SK-N-SH (cell line): Measurements from ENCODE around the gene ZNF516. TPM values are rescaled to one million over a fixed set of nuclear protein-coding genes. Genes with fewer than 3 reads are reported as not detected.

ENCODE experiments used
- CTCF ChIA-PET: fragments of 300-600, 350-600 bp; formaldehyde crosslinking; extraction: SDS; loops from one replicate; lab custom pipeline; 2021; lab: Yijun Ruan, JAX
- POLR2A ChIA-PET: fragments of 350-600 bp; sonication (Branson Sonifier 250); formaldehyde crosslinking; extraction: SDS; loops from one replicate; lab custom pipeline; 2020; ENCODE audit warnings: antibody characterized with exemption, inconsistent platforms; lab: Yijun Ruan, JAX
- DNase-seq: peaks from one replicate; pipeline ENCODE4 v3.0.0; 2012
- H2AFZ ChIP-seq: fragments of 200-600 bp; sonication (generic); 2 replicates; pipeline ENCODE4 v1.8.1; 2016; ENCODE audit warnings: antibody characterized with exemption, mild to moderate bottlenecking, low read depth
- H3F3A ChIP-seq: fragments of 200-600 bp; sonication (generic); replicated peaks from 2 replicates; pipeline ENCODE3; 2016; ENCODE audit warnings: antibody characterized with exemption, mild to moderate bottlenecking; ENCODE audit not compliant: insufficient read depth
- H3K27ac ChIP-seq, 2 experiments: fragments of 200-500 bp in 1 of 2; fragments of 200-600 bp in 1 of 2; sonication (Bioruptor generic) in 1 of 2; sonication (generic), shearing (Covaris generic) in 1 of 2; 2 replicates each; pipeline versions ENCODE4 v1.5.1 to v1.6.1; 2014 to 2016; ENCODE audit warnings: low read depth in 2 of 2, inconsistent platforms in 1 of 2, low read length in 1 of 2, mild to moderate bottlenecking in 1 of 2, mixed read lengths in 1 of 2
- H3K27me3 ChIP-seq: fragments of 200-600 bp; sonication (generic), shearing (Covaris generic); 2 replicates; pipeline ENCODE4 v1.6.1; 2016; ENCODE audit warnings: mixed run types; ENCODE audit not compliant: insufficient read depth
- H3K36me3 ChIP-seq, 2 experiments: fragments of 200-500 bp in 1 of 2; fragments of 200-600 bp in 1 of 2; sonication (Bioruptor generic) in 1 of 2; sonication (generic) in 1 of 2; replicated peaks in 1 of 2; 2 replicates each; pipeline versions ENCODE3 to v1.5.1; 2014 to 2016; ENCODE audit warnings: low read length in 1 of 2, mild to moderate bottlenecking in 1 of 2; ENCODE audit not compliant: insufficient read depth in 2 of 2, control insufficient read depth in 1 of 2
- H3K4me1 ChIP-seq, 2 experiments: fragments of 200-500 bp in 1 of 2; fragments of 200-600 bp in 1 of 2; sonication (Bioruptor generic) in 1 of 2; sonication (generic), shearing (Covaris generic) in 1 of 2; 2 replicates each; pipeline versions ENCODE4 v1.5.1 to v1.6.1; 2014 to 2016; ENCODE audit warnings: low read depth in 1 of 2, low read length in 1 of 2, mixed run types in 1 of 2; ENCODE audit not compliant: insufficient read depth in 2 of 2, control insufficient read depth in 1 of 2
- H3K4me2 ChIP-seq: fragments of 200-600 bp; sonication (generic), shearing (Covaris generic); 2 replicates; pipeline ENCODE4 v1.6.1; 2017; ENCODE audit warnings: mixed run types
- H3K4me3 ChIP-seq, 2 experiments: fragments of 200-500 bp in 1 of 2; fragments of 200-600 bp in 1 of 2; sonication (Bioruptor generic) in 1 of 2; sonication (generic), shearing (Covaris generic) in 1 of 2; 2 replicates each; pipeline versions ENCODE4 v1.5.1 to v1.8.1; 2014 to 2016; ENCODE audit warnings: low read depth in 2 of 2, inconsistent platforms in 1 of 2, low read length in 1 of 2, mild to moderate bottlenecking in 1 of 2, mixed read lengths in 1 of 2, moderate library complexity in 1 of 2
- H3K79me2 ChIP-seq: fragments of 200-600 bp; sonication (generic); 2 replicates; pipeline ENCODE4 v1.8.1; 2017; ENCODE audit warnings: mild to moderate bottlenecking; ENCODE audit not compliant: insufficient read depth
- H3K9ac ChIP-seq: fragments of 200-600 bp; sonication (generic); 2 replicates; pipeline ENCODE4 v1.6.1; 2017; ENCODE audit warnings: mixed run types
- H3K9me2 ChIP-seq: fragments of 200-600 bp; sonication (generic); 2 replicates; pipeline ENCODE4 v1.6.1; 2017; ENCODE audit warnings: mixed run types
- H3K9me3 ChIP-seq: fragments of 200-600 bp; sonication (generic); 2 replicates; pipeline ENCODE4 v1.6.1; 2017; ENCODE audit warnings: mixed run types, mild to moderate bottlenecking, moderate library complexity
- H4K20me1 ChIP-seq: fragments of 200-600 bp; sonication (generic); 2 replicates; pipeline ENCODE4 v1.6.1; 2017; ENCODE audit warnings: mild to moderate bottlenecking, mixed run types; ENCODE audit not compliant: insufficient read depth
- EZH2phosphoT487 ChIP-seq: fragments of 200-600 bp; sonication (generic); IDR thresholded peaks from 2 replicates; pipeline ENCODE4 v1.6.1; 2017; ENCODE audit warnings: low read depth, mixed run types, mild to moderate bottlenecking, antibody characterized with exemption, moderate library complexity, borderline replicate concordance
- FOXJ3 ChIP-seq: sonication (generic); formaldehyde crosslinking; IDR thresholded peaks from 2 replicates; pipeline ENCODE4 v1.5.1; 2020; ENCODE audit warnings: mild to moderate bottlenecking, missing genetic modification reagents
- GATA2 ChIP-seq: sonication (generic); formaldehyde crosslinking; IDR thresholded peaks from 2 replicates; pipeline ENCODE4 v1.5.0; 2020; ENCODE audit warnings: mild to moderate bottlenecking, missing genetic modification reagents
- MXI1 ChIP-seq: IDR thresholded peaks from 2 replicates; pipeline ENCODE4 v1.6.1; 2012; ENCODE audit warnings: mild to moderate bottlenecking, low read depth, low read length, improper control_type of control experiment
- NFIC ChIP-seq: IDR thresholded peaks from 2 replicates; pipeline ENCODE4 v1.4.0; 2012; ENCODE audit warnings: borderline replicate concordance
- NRF1 ChIP-seq: IDR thresholded peaks from 2 replicates; pipeline ENCODE4 v1.6.1; 2012; ENCODE audit warnings: low read depth, mild to moderate bottlenecking, low read length
- RAD21 ChIP-seq: IDR thresholded peaks from 2 replicates; pipeline ENCODE4 v1.6.1; 2012; ENCODE audit warnings: mild to moderate bottlenecking, low read length
- RXRA ChIP-seq: IDR thresholded peaks from 2 replicates; pipeline ENCODE4 v1.4.0; 2012; ENCODE audit warnings: low read depth, mild to moderate bottlenecking, borderline replicate concordance
- SIN3A ChIP-seq: IDR thresholded peaks from 2 replicates; pipeline ENCODE4 v1.6.1; 2012; ENCODE audit warnings: low read depth, mild to moderate bottlenecking, low read length, moderate library complexity, borderline replicate concordance
- SMC3 ChIP-seq: IDR thresholded peaks from 2 replicates; pipeline ENCODE4 v1.6.1; 2012; ENCODE audit warnings: low read depth, low read length, improper control_type of control experiment
- WGBS: methylation state at CpG from one replicate; pipeline ENCODE4 v1.1.6; 2017; ENCODE audit warnings: low lambda C conversion rate; 5-methylcytosine and 5-hydroxymethylcytosine counted together
- polyA plus RNA-seq, 3 experiments: library from polyadenylated mRNA; depleted of rRNA; stranded (reverse); fragments of >200 nt; gene quantifications; 2 replicates each; pipeline ENCODE4 v1.2.3, GENCODE V29; 2012
- TF ChIP-seq, protein P1 (sequence below): IDR thresholded peaks from 2 replicates; pipeline ENCODE4 v1.4.0; 2012; ENCODE audit warnings: low read depth, borderline replicate concordance
- TF ChIP-seq, protein P2 (sequence below): IDR thresholded peaks from 2 replicates; pipeline ENCODE4 v1.4.0; 2012; ENCODE audit warnings: low read depth, borderline replicate concordance
- TF ChIP-seq, protein P3 (sequence below): fragments of 200-600 bp; sonication (generic); IDR thresholded peaks from 2 replicates; pipeline ENCODE4 v1.6.1; 2017; ENCODE audit warnings: antibody characterized with exemption, mild to moderate bottlenecking, moderate library complexity

The ZNF516 gene
- polyA plus RNA-seq, 1 of the 3 experiments (the other 2 are of a cell fraction), result 4.4 TPM

DNA sequence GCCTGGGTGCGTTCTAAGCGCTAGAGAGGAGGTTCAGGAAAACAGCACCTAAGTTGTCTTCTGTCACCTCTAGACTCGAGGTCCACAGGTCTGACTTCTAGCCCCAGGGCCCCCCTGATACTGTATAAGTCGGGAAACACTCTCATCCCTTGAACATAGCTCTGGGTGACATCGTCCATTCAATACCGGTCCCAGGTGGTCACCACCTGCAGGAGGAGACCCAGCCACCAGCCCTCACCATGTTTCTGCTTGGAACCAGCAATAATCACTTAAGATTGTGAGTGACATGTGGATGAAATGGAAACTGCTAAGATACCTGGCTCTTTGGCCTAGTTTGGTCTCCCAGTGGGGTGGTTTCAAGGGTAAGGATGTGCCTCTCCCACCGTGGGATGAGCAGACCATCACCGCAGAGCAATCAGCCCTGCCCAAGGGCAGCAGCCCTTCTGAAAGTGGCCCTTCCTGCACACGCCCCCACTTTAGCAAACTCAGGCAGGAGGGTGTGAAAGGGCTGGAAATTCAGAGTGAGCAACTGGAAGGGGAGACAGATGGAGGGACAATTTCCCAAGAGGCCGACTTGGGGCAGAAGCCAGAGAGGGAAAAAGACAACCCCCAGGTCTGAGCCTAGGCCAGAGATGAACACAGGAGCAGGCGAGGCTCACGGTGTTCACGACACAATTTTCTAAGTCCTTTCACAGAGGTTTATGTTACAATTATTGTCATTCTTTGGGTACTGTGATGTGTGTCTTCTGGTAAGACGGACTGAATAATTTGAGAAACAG lies 95.2 kb downstream of the ZNF516 start:
- H3K9me3 ChIP-seq, result no peaks in the 10 kb centered on the region
- H3K9me2 ChIP-seq, result no peaks in the 10 kb centered on the region
- H3K9ac ChIP-seq, result no peak overlapping the region
- peaks cover 6% of the 10 kb centered on the region; the same call in 1 of the 2 replicates for H4K20me1 ChIP-seq
- H3K4me2 ChIP-seq, result no peak overlapping the region
- no peak overlapping the region for H3K4me3 ChIP-seq
- TF ChIP-seq SIN3A (no peak), EZH2phosphoT487 (no peak), FOXJ3 (CRISPR knock-in tag) (no peak), NFIC (no peak), GATA2 (CRISPR knock-in tag) (no peak), RXRA (no peak), MXI1 (no peak), NRF1 (no peak)
- TF ChIP-seq, protein P1, sequence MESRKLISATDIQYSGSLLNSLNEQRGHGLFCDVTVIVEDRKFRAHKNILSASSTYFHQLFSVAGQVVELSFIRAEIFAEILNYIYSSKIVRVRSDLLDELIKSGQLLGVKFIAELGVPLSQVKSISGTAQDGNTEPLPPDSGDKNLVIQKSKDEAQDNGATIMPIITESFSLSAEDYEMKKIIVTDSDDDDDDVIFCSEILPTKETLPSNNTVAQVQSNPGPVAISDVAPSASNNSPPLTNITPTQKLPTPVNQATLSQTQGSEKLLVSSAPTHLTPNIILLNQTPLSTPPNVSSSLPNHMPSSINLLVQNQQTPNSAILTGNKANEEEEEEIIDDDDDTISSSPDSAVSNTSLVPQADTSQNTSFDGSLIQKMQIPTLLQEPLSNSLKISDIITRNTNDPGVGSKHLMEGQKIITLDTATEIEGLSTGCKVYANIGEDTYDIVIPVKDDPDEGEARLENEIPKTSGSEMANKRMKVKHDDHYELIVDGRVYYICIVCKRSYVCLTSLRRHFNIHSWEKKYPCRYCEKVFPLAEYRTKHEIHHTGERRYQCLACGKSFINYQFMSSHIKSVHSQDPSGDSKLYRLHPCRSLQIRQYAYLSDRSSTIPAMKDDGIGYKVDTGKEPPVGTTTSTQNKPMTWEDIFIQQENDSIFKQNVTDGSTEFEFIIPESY, result no peak
- TF ChIP-seq, protein P2, sequence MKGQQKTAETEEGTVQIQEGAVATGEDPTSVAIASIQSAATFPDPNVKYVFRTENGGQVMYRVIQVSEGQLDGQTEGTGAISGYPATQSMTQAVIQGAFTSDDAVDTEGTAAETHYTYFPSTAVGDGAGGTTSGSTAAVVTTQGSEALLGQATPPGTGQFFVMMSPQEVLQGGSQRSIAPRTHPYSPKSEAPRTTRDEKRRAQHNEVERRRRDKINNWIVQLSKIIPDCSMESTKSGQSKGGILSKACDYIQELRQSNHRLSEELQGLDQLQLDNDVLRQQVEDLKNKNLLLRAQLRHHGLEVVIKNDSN, result no peak
- 62% methylated on average over 14 of the region's 14 CpGs for WGBS
- peaks cover 0 to 7% of the 10 kb centered on the region in 2 experiments; a peak in 2 of 4 replicates for H3K4me1 ChIP-seq
- no peaks in the 10 kb centered on the region for H3K27me3 ChIP-seq
- no peak overlapping the region for H3K27ac ChIP-seq
- H2AFZ ChIP-seq, result no peak overlapping the region
- CTCF ChIA-PET, result interaction anchor here (0.7 to 7.1 kb wide), 37 partner anchors 9 to 325 kb away, joined by 3 to 122 read pairs (median 5); no protein-coding TSS in a partner anchor
- H3K79me2 ChIP-seq, result no peaks in the 10 kb centered on the region
- POLR2A ChIA-PET, result no interaction called here
- no peaks in the 10 kb centered on the region for H3K36me3 ChIP-seq
- no peaks in the 10 kb centered on the region for H3F3A ChIP-seq
- no peak for DNase-seq

DNA sequence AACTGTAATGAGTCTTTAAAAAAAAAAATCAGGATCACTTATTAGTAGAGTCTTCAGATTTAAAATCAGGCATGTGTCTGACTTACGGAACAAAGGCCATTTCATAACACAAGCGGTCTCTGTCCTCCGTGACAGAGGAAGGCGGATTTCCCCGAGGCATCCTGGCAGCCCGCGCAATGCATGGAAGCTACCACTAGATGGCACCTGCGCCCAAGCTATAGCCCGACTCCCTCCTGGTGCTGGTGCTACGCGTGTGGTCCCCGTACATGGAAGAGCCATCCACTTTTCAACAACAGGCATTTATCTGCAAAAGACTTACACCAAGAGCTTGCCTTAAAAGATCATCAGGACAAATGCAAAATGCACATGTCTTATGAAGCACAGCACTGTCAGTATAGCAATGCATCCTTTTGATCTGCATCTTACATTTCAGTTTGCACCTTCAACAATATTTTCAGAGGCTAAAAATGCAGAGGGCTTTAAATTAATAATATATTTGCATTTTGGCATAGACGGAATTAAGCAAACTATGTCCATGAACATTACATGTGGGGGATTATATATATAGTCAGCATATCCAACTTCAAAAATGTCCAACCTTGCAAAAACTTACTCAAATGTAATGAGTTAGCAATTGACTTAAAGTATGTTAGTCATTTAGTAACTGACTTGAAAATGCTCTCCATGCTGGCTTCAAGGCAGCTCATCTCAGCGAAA lies 96.0 kb downstream of the ZNF516 start:
- Histone ChIP-seq H3F3A (no peaks in the 10 kb centered on the region), H3K27me3 (no peaks in the 10 kb centered on the region), H3K36me3 (no peaks in the 10 kb centered on the region), H3K79me2 (no peaks in the 10 kb centered on the region), H3K9me2 (no peaks in the 10 kb centered on the region), H3K9me3 (no peaks in the 10 kb centered on the region), H2AFZ (no peak overlapping the region), H3K4me1 (peaks cover 0 to 7% of the 10 kb centered on the region in 2 experiments; a peak in 2 of 4 replicates), H3K4me3 (peak overlapping the region in 1 of 2 experiments; percentile 26; a peak in 1 of 4 replicates), H3K27ac (no peak overlapping the region), H3K9ac (no peak overlapping the region), H4K20me1 (peaks cover 6% of the 10 kb centered on the region; the same call in 1 of the 2 replicates), H3K4me2 (no peak overlapping the region)
- TF ChIP-seq, protein P3, sequence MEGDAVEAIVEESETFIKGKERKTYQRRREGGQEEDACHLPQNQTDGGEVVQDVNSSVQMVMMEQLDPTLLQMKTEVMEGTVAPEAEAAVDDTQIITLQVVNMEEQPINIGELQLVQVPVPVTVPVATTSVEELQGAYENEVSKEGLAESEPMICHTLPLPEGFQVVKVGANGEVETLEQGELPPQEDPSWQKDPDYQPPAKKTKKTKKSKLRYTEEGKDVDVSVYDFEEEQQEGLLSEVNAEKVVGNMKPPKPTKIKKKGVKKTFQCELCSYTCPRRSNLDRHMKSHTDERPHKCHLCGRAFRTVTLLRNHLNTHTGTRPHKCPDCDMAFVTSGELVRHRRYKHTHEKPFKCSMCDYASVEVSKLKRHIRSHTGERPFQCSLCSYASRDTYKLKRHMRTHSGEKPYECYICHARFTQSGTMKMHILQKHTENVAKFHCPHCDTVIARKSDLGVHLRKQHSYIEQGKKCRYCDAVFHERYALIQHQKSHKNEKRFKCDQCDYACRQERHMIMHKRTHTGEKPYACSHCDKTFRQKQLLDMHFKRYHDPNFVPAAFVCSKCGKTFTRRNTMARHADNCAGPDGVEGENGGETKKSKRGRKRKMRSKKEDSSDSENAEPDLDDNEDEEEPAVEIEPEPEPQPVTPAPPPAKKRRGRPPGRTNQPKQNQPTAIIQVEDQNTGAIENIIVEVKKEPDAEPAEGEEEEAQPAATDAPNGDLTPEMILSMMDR, result peak; percentile 95
- peak; percentile 97 for TF ChIP-seq RAD21
- TF ChIP-seq SMC3, result peak; percentile 92
- peak; percentile 28; the same call in 1 of the 2 replicates for TF ChIP-seq MXI1
- no peak for TF ChIP-seq EZH2phosphoT487
- DNase-seq, result peak; percentile 93
- CTCF ChIA-PET, result interaction anchor here (0.7 to 7.1 kb wide), 40 partner anchors 9 to 326 kb away, joined by 3 to 122 read pairs (median 5); no protein-coding TSS in a partner anchor
- POLR2A ChIA-PET, result no interaction called here
- WGBS, result 29% methylated on average over 6 of the region's 14 CpGs
